Gastroesophageal sphincter (tissue), 3 donors: ENCODE data around the gene HPS4.

Experiments used
- CTCF ChIP-seq, 4 experiments: fragments of 200-600 bp in 2 of 4; fragments of 450-650 bp in 2 of 4; sonication (generic) in 1 of 4; IDR thresholded peaks; one replicate each; pipeline ENCODE4 v1.5.1; 2017 to 2019; ENCODE audit warnings: antibody characterized with exemption in 4 of 4, mild to moderate bottlenecking in 2 of 4, moderate library complexity in 2 of 4
- EP300 ChIP-seq: sonication (generic); formaldehyde crosslinking; IDR thresholded peaks from one replicate; pipeline ENCODE4 v1.6.1; 2017; ENCODE audit warnings: antibody characterized with exemption, mild to moderate bottlenecking
- POLR2A ChIP-seq, 2 donors: fragments of 450-650 bp; IDR thresholded peaks; one replicate each; pipeline ENCODE4 v1.6.1; 2017; ENCODE audit warnings: antibody characterized with exemption in 2 of 2, mild to moderate bottlenecking in 2 of 2, moderate library complexity in 1 of 2

GRCh38 chr22:26463101-26463661, 20.4 kb downstream of the HPS4 start:
- TF ChIP-seq EP300 (no peak), CTCF (IDR thresholded peaks at IDR 0.05) (no peak), POLR2A (IDR thresholded peaks at IDR 0.05) (no peak)
